Endodermal cell (in vitro differentiated cells): ENCODE results near the gene KCNH6. TPM values are rescaled to one million over a fixed set of nuclear protein-coding genes. Genes with fewer than 3 reads are reported as not detected.

Source experiments
- DNase-seq: peaks from one replicate; pipeline ENCODE4 v3.0.0-alpha.2; 2017
- H3K27ac ChIP-seq: 2 replicates; pipeline ENCODE4 v1.5.1; 2013; ENCODE audit warnings: mild to moderate bottlenecking, low read depth, low read length, moderate library complexity
- H3K27me3 ChIP-seq: 2 replicates; pipeline ENCODE4 v1.6.1; 2013; ENCODE audit warnings: mild to moderate bottlenecking, low read length, moderate library complexity; ENCODE audit not compliant: insufficient read depth, control insufficient read depth, poor library complexity, severe bottlenecking
- H3K36me3 ChIP-seq: 2 replicates; pipeline ENCODE4 v1.7.0; 2013; ENCODE audit warnings: mild to moderate bottlenecking, low read length, moderate library complexity; ENCODE audit not compliant: control insufficient read depth, insufficient read depth
- H3K4me1 ChIP-seq: one replicate; pipeline ENCODE4 v1.7.0; 2013; ENCODE audit warnings: low read length; ENCODE audit not compliant: control insufficient read depth, insufficient read depth
- H3K4me3 ChIP-seq: 2 replicates; pipeline ENCODE4 v1.5.1; 2013; ENCODE audit warnings: mild to moderate bottlenecking, low read length, moderate library complexity
- H3K9ac ChIP-seq: 2 replicates; pipeline ENCODE4 v1.6.1; 2013; ENCODE audit warnings: mild to moderate bottlenecking, low read length, moderate library complexity; ENCODE audit not compliant: poor library complexity, severe bottlenecking; ENCODE audit errors: extremely low read depth
- H3K9me3 ChIP-seq: 2 replicates; pipeline ENCODE4 v1.6.1; 2013; ENCODE audit warnings: mild to moderate bottlenecking, low read length, moderate library complexity; ENCODE audit not compliant: control insufficient read depth
- H3K27ac Mint-ChIP-seq: 2 replicates; pipeline ENCODE4 v1.8.0; 2020; ENCODE audit warnings: mixed read lengths
- H3K27me3 Mint-ChIP-seq: 2 replicates; pipeline ENCODE4 v1.8.0; 2021; ENCODE audit warnings: mild to moderate bottlenecking, mixed read lengths; ENCODE audit not compliant: insufficient read depth
- H3K36me3 Mint-ChIP-seq: 2 replicates; pipeline ENCODE4 v1.8.0; 2020; ENCODE audit warnings: low read depth, mixed read lengths
- H3K4me1 Mint-ChIP-seq: 2 replicates; pipeline ENCODE4 v1.8.0; 2020; ENCODE audit warnings: mixed read lengths
- H3K4me3 Mint-ChIP-seq: 2 replicates; pipeline ENCODE4 v1.8.0; 2020; ENCODE audit warnings: mild to moderate bottlenecking, moderate library complexity, mixed read lengths
- H3K9me3 Mint-ChIP-seq: 2 replicates; pipeline ENCODE4 v1.8.0; 2020; ENCODE audit warnings: mild to moderate bottlenecking, mixed read lengths
- CTCF ChIP-seq: fragments of 200-600 bp; sonication (generic); conservative IDR thresholded peaks from 2 replicates; pipeline ENCODE4 v1.5.0; 2021; ENCODE audit warnings: antibody characterized with exemption, mild to moderate bottlenecking
- WGBS, 2 experiments: methylation state at CpG; one replicate each; pipeline versions ENCODE4 v1.1.5 to v1.1.7; 2013; ENCODE audit warnings: missing lambda C conversion rate in 2 of 2, mixed read lengths in 1 of 2; ENCODE audit not compliant: insufficient coverage in 1 of 2, insufficient read length in 1 of 2; 5-methylcytosine and 5-hydroxymethylcytosine counted together
- total RNA-seq, 2 donors: library from RNA; stranded (reverse); fragmentation: NEBNext Ultra II Directional in 1 of 2; extraction: Animal tissue kit (Norgen Biotek cat#: 25700) in 1 of 2; gene quantifications; 2 replicates in 1 of 2; 3 replicates in 1 of 2; pipeline ENCODE4 v1.2.1, GENCODE V29; 2021

The KCNH6 gene
- total RNA-seq, 2 donors from 2014 or later, result 0.79 to 0.95 TPM

DNA sequence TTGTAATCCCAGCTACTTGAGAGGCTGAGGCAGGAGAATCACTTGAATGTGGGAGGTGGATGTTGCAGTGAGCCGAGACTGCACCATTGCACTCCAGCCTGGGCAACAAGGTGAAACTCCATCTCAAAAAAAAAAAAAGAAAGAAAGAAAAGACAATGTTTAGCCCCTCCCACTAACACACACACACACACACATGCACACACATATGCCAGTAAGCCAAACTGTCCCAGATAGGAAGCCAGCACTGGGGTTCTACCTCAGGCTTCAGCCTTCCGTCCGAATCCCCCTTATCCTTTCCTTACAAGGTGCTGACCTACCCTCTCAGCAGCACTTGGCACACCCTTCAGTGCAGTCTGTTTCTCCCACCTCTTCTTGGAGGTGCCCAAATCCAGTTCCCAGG, 8.7 kb upstream of the KCNH6 start:
- WGBS, 2 experiments, result 93 to 95% methylated on average over 2 to 3 of the region's 3 CpGs
- no peak overlapping the region for H3K9ac ChIP-seq
- no peak for TF ChIP-seq CTCF
- H3K36me3 ChIP-seq, result no peaks in the 10 kb centered on the region
- Mint-ChIP-seq H3K27ac (no peak overlapping the region), H3K27me3 (peaks cover 8% of the 10 kb centered on the region), H3K4me3 (no peak overlapping the region), H3K4me1 (no peaks in the 10 kb centered on the region), H3K36me3 (no peaks in the 10 kb centered on the region), H3K9me3 (no peaks in the 10 kb centered on the region)
- peaks cover 23% of the 10 kb centered on the region for H3K27me3 ChIP-seq
- no peak for DNase-seq
- no peak overlapping the region for H3K4me3 ChIP-seq
- H3K4me1 ChIP-seq, result no peaks in the 10 kb centered on the region
- no peak overlapping the region for H3K27ac ChIP-seq
- H3K9me3 ChIP-seq, result no peaks in the 10 kb centered on the region

- Mint-ChIP-seq H3K27ac (no peak overlapping the region), H3K4me1 (no peaks in the 10 kb centered on the region), H3K36me3 (no peaks in the 10 kb centered on the region), H3K9me3 (no peaks in the 10 kb centered on the region), H3K27me3 (peaks cover 8% of the 10 kb centered on the region), H3K4me3 (no peak overlapping the region)
- WGBS, 2 experiments, result 81 to 91% methylated on average over 2 of the region's 2 CpGs
- Histone ChIP-seq H3K9me3 (no peaks in the 10 kb centered on the region), H3K36me3 (no peaks in the 10 kb centered on the region), H3K27ac (no peak overlapping the region), H3K4me1 (no peaks in the 10 kb centered on the region), H3K4me3 (no peak overlapping the region), H3K9ac (no peak overlapping the region), H3K27me3 (peaks cover 23% of the 10 kb centered on the region)
- TF ChIP-seq CTCF, result no peak
- no peak for DNase-seq
Measured at GRCh38 chr17:63514974-63515373, 8.2 kb upstream of the KCNH6 start.

GRCh38 chr17:63515426-63515825, 7.7 kb upstream of the KCNH6 start:
- no peaks in the 10 kb centered on the region for H3K36me3 Mint-ChIP-seq
- H3K4me1 ChIP-seq, result no peaks in the 10 kb centered on the region
- H3K9me3 Mint-ChIP-seq, result no peaks in the 10 kb centered on the region
- no peaks in the 10 kb centered on the region for H3K36me3 ChIP-seq
- H3K9ac ChIP-seq, result no peak overlapping the region
- H3K4me3 Mint-ChIP-seq, result no peak overlapping the region
- peaks cover 8% of the 10 kb centered on the region for H3K27me3 Mint-ChIP-seq
- H3K27me3 ChIP-seq, result peaks cover 23% of the 10 kb centered on the region
- 87 to 89% methylated on average over 1 of the region's 1 CpG for WGBS, 2 experiments
- TF ChIP-seq CTCF, result no peak
- H3K4me3 ChIP-seq, result no peak overlapping the region
- no peak for DNase-seq
- no peak overlapping the region for H3K27ac Mint-ChIP-seq
- no peak overlapping the region for H3K27ac ChIP-seq
- H3K9me3 ChIP-seq, result no peaks in the 10 kb centered on the region
- peaks cover 2% of the 10 kb centered on the region for H3K4me1 Mint-ChIP-seq
